GM10266 (cell line): Measurements from ENCODE around the gene FTCD.

ENCODE experiments used
- DNase-seq: peaks from one replicate; pipeline ENCODE4 v3.0.0; 2012; ENCODE audit errors: extremely low spot score
- TF ChIP-seq, protein P1 (sequence below): IDR thresholded peaks from 2 replicates; pipeline ENCODE4 v1.5.1; 2012; ENCODE audit warnings: mild to moderate bottlenecking, low read depth; ENCODE audit not compliant: control insufficient read depth, insufficient read depth; ENCODE audit errors: missing control alignments

The FTCD gene

DNA sequence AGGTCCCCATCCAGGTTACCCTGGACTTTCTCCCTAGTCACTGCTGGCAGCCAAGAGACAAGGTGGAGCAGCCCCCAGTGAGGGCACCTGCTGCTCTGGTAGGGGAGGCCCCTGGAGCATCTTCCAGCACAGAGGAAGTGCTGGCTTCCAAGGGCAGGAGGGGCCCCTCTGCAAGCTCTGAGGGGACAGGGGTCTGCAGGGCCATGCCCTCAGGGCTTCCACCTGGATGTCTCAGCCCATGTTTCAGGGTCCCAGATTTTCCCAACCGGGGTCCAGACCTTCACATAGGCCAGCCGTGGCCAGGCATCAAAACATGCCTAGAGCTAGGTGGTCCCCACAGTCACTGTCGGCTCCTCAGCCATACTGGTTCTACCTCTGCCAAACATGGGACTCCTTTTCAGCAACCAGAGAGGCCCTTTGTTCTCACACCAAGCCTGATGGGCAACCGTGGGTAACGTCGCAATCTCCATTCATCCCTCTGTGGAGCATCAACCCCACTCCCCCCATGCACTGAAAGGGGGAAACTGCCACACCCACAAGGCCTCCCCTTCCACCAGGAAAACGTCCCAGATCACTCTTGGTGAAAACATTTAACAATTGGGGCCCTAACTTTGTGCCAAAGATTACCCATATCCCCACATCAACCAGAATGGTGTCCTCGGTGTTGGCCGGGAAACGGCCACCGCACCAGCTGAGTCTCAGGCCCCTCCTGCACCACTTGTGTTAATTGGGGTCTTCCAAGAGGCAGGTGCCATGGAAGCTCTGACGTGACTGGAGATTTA is 59.4 kb downstream of the FTCD start:
- TF ChIP-seq, protein P1, sequence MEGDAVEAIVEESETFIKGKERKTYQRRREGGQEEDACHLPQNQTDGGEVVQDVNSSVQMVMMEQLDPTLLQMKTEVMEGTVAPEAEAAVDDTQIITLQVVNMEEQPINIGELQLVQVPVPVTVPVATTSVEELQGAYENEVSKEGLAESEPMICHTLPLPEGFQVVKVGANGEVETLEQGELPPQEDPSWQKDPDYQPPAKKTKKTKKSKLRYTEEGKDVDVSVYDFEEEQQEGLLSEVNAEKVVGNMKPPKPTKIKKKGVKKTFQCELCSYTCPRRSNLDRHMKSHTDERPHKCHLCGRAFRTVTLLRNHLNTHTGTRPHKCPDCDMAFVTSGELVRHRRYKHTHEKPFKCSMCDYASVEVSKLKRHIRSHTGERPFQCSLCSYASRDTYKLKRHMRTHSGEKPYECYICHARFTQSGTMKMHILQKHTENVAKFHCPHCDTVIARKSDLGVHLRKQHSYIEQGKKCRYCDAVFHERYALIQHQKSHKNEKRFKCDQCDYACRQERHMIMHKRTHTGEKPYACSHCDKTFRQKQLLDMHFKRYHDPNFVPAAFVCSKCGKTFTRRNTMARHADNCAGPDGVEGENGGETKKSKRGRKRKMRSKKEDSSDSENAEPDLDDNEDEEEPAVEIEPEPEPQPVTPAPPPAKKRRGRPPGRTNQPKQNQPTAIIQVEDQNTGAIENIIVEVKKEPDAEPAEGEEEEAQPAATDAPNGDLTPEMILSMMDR, result no peak
- DNase-seq, result no peak

DNA sequence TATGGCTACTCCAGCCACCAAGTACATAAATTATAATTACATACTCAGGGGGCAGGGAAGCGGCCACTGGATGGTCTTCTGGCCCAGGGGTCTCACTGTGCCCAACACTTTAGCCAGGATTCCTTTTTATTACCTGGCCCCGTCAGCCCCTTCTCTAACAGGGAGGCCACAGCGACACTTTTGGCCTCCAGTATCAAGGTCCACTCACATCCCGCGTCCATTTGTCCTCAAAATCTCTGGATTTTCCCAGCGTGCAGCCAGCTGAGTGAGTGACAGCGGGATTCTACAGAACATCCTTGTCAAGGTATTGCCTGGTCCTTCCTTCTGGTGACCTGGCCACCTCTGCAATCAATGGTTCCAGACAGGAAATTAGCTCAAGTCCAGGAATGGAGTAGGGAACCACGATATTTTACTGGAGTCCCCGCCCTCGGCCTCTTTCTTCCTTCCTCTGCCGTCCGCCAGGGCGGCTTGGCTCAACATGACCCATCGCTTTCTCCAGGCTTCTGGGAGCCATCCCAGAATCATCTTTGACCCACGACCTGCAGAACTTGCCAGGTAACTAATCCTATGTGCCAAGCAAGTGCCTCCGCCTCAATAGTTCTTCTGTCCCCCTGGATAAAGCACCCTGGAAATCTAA is 60.2 kb downstream of the FTCD start:
- no peak for DNase-seq
- TF ChIP-seq, protein P1, result no peak

DNA sequence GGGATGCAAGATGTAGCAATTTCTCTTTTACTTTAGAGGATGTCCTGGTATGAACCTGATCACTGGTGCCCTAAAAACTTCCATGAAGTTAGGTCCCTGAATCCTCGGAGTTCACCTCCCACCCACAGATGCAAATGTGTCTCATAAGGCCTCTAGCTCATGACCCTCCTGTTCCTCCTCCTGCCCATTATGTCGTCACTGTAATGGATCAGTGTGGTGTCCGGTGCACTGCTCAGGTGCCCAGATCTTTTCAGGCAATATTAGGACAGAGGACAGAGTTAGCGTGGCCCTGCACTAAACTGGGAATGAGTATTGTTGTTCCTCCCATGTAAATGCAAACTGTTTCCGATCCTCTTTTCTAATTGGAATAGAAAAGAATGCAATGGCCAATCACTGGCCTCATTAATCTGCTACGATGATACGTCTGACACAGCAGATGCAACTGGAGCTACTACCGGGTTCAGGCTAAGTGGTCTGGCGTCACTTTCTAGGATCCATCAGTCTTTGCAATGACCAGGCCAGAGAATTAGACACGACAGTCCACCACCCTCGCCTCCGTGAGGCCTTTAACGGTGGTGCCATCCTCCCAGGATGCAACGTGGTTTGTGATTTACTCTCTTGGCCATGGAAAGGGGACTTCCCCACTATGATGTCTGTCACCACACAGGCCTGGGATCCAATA is 60.8 kb downstream of the FTCD start:
- no peak for DNase-seq

DNA sequence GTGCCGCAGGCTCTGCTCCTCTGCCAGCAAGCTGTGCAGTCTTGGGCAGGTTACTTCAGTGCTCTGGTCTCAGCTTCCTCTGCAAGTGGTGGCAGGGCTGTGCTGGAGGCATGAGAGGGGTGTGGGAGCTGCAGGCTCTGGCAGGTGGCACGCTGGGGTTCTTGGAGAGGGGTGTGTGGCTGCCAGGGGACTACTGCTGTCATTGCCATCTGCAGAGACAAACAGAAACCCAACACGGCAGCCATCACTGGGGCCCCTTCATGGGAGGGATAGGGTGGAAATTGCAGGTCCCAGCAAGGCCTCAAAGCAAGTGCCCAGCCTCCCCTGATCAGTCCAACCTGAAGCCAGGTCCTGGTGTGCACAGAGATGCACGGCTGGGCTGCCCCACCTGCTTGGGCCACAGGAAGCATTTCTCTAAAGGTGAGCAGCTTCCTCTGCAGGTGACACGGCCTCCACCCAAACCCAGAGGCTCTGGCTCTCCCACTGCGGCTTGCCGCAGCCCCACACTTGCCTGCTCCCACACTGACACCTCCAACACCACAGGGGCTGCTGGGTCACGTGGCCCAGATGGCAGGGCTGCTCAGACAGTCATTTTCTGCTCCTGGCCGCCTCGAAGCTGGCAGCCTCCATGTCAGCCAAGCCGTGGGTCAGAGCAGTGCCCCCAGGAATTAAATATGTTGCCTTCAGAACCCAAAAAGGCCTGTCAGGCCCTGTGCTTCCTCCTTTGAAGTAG is 61.5 kb downstream of the FTCD start:
- TF ChIP-seq, protein P1, result no peak
- DNase-seq, result no peak

More for the DNA sequence above, 60.8 kb downstream of the FTCD start:
- TF ChIP-seq, protein P1, result no peak

DNA sequence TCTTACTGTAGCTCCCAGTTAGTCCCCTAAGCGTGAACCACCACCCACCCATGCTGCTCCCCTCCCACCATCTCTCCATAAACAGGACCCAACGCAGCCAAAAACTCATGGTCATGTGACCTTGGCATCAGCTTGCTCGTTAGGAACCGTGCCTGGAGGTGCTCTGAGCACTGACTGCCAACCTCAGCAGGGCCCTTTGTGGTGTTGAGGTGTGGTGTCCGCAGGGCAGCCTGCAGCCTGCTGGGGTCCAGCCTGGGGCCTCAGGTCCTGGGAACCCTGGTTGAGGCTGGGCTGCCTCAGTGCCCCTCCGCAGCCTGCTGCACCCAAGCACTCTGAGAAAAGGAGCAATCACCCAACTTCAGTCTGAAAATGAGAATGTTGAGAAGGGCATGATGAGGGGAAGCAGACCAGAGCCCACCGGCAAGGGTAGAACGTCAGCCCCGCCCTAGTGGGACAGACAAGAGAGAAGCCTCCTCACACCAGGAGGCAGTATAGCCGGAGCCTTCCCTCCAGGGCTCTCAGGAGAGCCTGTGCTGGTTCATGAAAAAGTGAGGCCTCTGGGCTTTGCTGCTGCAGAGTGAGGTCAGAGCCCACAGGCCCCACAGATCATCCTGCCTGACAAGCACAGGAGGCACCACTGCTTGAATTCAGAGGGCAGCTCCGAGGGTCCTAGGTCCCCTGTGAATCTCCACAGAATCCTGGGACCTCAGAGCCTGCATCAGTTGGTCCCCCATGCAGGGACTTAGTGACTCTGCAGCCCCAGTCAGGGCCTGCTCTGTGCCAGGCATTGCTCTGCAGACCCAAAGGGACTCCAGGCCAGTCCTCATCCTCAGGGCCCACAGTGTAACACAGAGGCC is 62.3 kb downstream of the FTCD start:
- TF ChIP-seq, protein P1, result no peak
- DNase-seq, result no peak

DNA sequence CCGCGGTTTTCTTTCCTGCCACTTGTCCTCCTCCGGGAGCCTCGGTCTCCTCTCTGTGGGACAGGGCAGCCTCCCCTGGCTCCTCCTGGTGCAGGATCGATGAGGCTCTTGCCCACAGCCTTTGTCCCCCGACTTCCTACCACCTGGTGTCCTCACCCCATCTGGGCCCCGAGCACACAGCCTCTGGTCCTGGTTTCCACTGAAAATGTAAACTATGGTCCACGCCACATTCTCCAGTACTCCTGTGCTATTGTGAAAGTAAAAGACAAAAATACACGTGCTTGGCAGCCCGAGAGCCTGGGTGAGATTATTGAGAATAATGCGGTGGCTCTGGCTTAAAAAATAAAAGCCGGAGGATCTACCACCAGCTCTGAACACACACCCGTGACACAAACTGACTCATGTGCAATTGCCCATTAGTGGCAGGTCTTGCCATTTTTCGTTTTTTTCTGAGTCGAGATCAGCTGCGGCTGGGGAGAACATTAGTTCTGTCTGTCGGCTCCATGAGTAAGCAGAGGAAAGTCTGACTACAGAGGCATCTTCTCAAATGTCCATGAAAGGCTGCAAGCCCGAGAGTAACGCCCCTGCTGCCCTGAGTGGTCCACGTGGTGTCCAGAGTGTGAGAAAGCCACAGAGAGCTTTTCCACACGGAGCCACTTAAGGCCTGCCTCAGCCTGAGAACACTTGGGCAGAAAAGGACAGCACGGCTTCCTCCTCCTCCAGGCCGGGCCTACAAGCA is 63.2 kb downstream of the FTCD start:
- no peak for DNase-seq
- TF ChIP-seq, protein P1, result no peak
